Progenitor cell of endocrine pancreas (in vitro differentiated cells): Measurements from ENCODE around the gene STK38L. TPM values are rescaled to one million over a fixed set of nuclear protein-coding genes. Genes with fewer than 3 reads are reported as not detected.
A peak's percentile ranks its signal among the peaks of the same experiment; 100 is the strongest.

Experiments
- DNase-seq: peaks from one replicate; pipeline ENCODE4 v3.0.0; 2021; ENCODE audit warnings: low spot score; ENCODE audit not compliant: unreplicated experiment
- H3K27ac Mint-ChIP-seq: 2 replicates; pipeline ENCODE4 v1.8.0; 2021; ENCODE audit warnings: mild to moderate bottlenecking, moderate library complexity, mixed read lengths
- H3K27me3 Mint-ChIP-seq: 2 replicates; pipeline ENCODE4 v1.8.0; 2021; ENCODE audit warnings: mixed read lengths
- H3K36me3 Mint-ChIP-seq: 2 replicates; pipeline ENCODE4 v1.8.0; 2022; ENCODE audit warnings: mixed read lengths; ENCODE audit not compliant: insufficient read depth
- H3K4me1 Mint-ChIP-seq: 2 replicates; pipeline ENCODE4 v1.8.0; 2021; ENCODE audit warnings: low read depth, mixed read lengths
- H3K4me3 Mint-ChIP-seq: 2 replicates; pipeline ENCODE4 v1.8.0; 2021; ENCODE audit warnings: low read depth, mild to moderate bottlenecking, moderate library complexity, mixed read lengths
- H3K9me3 Mint-ChIP-seq: 2 replicates; pipeline ENCODE4 v1.8.0; 2021; ENCODE audit warnings: low read depth, mixed read lengths
- total RNA-seq: library from RNA; stranded (reverse); gene quantifications from 2 replicates; pipeline ENCODE4 v1.2.1, GENCODE V29; 2021
- TF ChIP-seq, protein P1 (sequence below): fragments of 200-600 bp; sonication (generic); IDR thresholded peaks from one replicate; pipeline ENCODE4 v1.5.0; 2021; ENCODE audit warnings: antibody characterized with exemption, mild to moderate bottlenecking; ENCODE audit not compliant: unreplicated experiment

The STK38L gene
- total RNA-seq, 1 donor from 2014 or later, result 149 TPM

GRCh38 chr12:27331927-27332324 is 87.8 kb downstream of the STK38L start:
- Mint-ChIP-seq H3K4me3 (peak overlapping the region; percentile 74), H3K9me3 (no peaks in the 10 kb centered on the region), H3K27me3 (peaks cover 31% of the 10 kb centered on the region), H3K27ac (peak overlapping the region; percentile 18), H3K4me1 (peaks cover 39% of the 10 kb centered on the region), H3K36me3 (peaks cover 4% of the 10 kb centered on the region)
- DNase-seq, result no peak
- TF ChIP-seq, protein P1, sequence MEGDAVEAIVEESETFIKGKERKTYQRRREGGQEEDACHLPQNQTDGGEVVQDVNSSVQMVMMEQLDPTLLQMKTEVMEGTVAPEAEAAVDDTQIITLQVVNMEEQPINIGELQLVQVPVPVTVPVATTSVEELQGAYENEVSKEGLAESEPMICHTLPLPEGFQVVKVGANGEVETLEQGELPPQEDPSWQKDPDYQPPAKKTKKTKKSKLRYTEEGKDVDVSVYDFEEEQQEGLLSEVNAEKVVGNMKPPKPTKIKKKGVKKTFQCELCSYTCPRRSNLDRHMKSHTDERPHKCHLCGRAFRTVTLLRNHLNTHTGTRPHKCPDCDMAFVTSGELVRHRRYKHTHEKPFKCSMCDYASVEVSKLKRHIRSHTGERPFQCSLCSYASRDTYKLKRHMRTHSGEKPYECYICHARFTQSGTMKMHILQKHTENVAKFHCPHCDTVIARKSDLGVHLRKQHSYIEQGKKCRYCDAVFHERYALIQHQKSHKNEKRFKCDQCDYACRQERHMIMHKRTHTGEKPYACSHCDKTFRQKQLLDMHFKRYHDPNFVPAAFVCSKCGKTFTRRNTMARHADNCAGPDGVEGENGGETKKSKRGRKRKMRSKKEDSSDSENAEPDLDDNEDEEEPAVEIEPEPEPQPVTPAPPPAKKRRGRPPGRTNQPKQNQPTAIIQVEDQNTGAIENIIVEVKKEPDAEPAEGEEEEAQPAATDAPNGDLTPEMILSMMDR, result no peak

DNA sequence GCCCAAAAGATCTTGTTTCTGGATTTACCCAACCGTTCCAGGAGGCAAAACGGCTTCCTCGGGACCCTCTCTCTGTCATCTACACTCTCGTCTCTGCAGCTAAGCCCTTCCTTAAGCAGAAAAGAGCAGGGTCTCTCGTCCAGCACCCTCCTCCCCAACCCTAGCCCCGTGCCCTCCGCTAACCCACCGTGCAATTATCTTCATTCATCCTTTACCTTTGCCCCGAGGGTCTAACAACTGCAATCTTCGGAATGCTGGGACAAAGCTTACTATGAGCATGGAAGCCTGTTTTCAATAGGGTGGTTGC is 88.3 kb downstream of the STK38L start:
- Mint-ChIP-seq H3K27ac (peak overlapping the region; percentile 18), H3K36me3 (peaks cover 4% of the 10 kb centered on the region), H3K4me1 (peaks cover 42% of the 10 kb centered on the region), H3K27me3 (peaks cover 31% of the 10 kb centered on the region), H3K9me3 (no peaks in the 10 kb centered on the region), H3K4me3 (peak overlapping the region; percentile 74)
- DNase-seq, result no peak
- TF ChIP-seq, protein P1, result no peak

DNA sequence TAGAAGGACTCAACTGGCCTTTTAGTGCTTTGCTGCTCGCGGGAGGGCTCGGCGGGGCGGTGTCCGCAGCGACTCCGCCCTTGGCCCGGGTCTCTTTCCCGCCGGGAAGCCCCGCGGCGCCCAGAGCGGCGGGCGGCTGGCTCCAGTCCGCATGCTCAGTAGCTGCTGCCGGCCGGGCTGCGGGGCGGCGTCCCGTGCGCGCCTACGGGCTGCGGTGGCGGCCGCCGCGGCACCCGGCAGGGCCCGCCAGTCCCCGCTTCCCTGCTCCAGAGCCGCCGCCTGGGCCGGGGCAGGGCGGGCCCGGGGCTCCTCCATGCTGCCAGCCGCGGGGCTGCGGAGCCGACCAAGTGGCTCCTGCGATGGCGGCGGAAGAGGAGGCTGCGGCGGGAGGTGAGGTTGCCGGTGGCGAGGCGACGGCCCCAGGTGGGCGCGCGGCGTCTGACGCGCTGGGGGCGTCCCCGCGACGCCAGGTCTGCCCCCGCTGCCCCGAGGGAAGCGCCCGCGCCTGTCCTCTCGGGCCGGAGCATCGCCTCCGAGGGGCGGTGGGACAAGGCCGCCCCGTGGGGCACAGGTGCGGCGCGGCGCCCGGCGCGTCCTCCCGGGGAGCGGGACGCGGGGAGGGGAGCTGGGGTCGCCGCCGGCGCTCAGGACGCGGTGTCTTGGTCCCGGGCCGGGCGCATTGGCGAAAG is 88.8 kb downstream of the STK38L start, which contains the start of gene BMAL2:
Gene BMAL2, plus strand, starts transcription at position 123 of the 689 bp plus-strand sequence. Its CDS starts 237 bp downstream, at position 360.
- TF ChIP-seq, protein P1, result no peak
- Mint-ChIP-seq H3K4me3 (peak within 1 kb of the TSS; percentile 92), H3K36me3 (peaks cover 2% of the 10 kb centered on the region), H3K9me3 (no peaks in the 10 kb centered on the region), H3K27me3 (peaks cover 31% of the 10 kb centered on the region), H3K27ac (peak within 1 kb of the TSS; percentile 89), H3K4me1 (peaks cover 47% of the 10 kb centered on the region)
- peak; percentile 66 for DNase-seq

GRCh38 chr12:27333403-27334009 is 89.4 kb downstream of the STK38L start:
- DNase-seq, result peak; percentile 44
- Mint-ChIP-seq H3K27me3 (peaks cover 31% of the 10 kb centered on the region), H3K4me1 (peaks cover 54% of the 10 kb centered on the region), H3K9me3 (no peaks in the 10 kb centered on the region), H3K36me3 (no peaks in the 10 kb centered on the region), H3K4me3 (peak overlapping the region; percentile 92), H3K27ac (peak overlapping the region; percentile 89)
- TF ChIP-seq, protein P1, result no peak

- no peaks in the 10 kb centered on the region for H3K9me3 Mint-ChIP-seq
- H3K4me3 Mint-ChIP-seq, result peak overlapping the region; percentile 92
- no peak for DNase-seq
- peaks cover 54% of the 10 kb centered on the region for H3K4me1 Mint-ChIP-seq
- H3K27me3 Mint-ChIP-seq, result peaks cover 31% of the 10 kb centered on the region
- H3K27ac Mint-ChIP-seq, result peak overlapping the region; percentile 6
- no peaks in the 10 kb centered on the region for H3K36me3 Mint-ChIP-seq
- TF ChIP-seq, protein P1, result no peak
Measured at GRCh38 chr12:27334042-27334720, 90.1 kb downstream of the STK38L start.
